Activated T-helper 17 cell treated with anti-CD3 and anti-CD28 coated beads, Interleukin-2, amount 50 U/mL, for 72 hours (primary cell): ENCODE data around the gene ARL10. TPM values are rescaled to one million over a fixed set of nuclear protein-coding genes. Genes with fewer than 3 reads are reported as not detected.
"Not testable (repeated sequence)": the region's sequence is repeated elsewhere in the genome, so short reads cannot be mapped to it uniquely, and the experiment has no call there.

Experiments
- ATAC-seq: fragments of 150-1000 bp; cut with Tn5 transposase; replicated peaks from 2 replicates; pipeline ENCODE4 v1.10.0; 2021; ENCODE audit warnings: mild to moderate bottlenecking, moderate library complexity
- H3K27ac Mint-ChIP-seq: one replicate; pipeline ENCODE4 v1.8.0; 2022; ENCODE audit warnings: mixed read lengths
- H3K27me3 Mint-ChIP-seq: one replicate; pipeline ENCODE4 v1.8.0; 2022; ENCODE audit warnings: mixed read lengths
- H3K36me3 Mint-ChIP-seq: one replicate; pipeline ENCODE4 v1.8.0; 2022; ENCODE audit warnings: low read depth, mild to moderate bottlenecking, mixed read lengths
- H3K4me1 Mint-ChIP-seq: one replicate; pipeline ENCODE4 v1.8.0; 2022; ENCODE audit warnings: mixed read lengths
- H3K4me3 Mint-ChIP-seq: one replicate; pipeline ENCODE4 v1.8.0; 2022; ENCODE audit warnings: mild to moderate bottlenecking, mixed read lengths
- H3K9me3 Mint-ChIP-seq: one replicate; pipeline ENCODE4 v1.8.0; 2022; ENCODE audit warnings: mixed read lengths
- total RNA-seq, 2 donors: library from RNA; stranded (reverse); gene quantifications; one replicate each; pipeline ENCODE4 v1.2.3, GENCODE V29; 2022

Gene ARL10
- total RNA-seq, 2 donors from 2014 or later: 8.7 to 17.3 TPM

DNA sequence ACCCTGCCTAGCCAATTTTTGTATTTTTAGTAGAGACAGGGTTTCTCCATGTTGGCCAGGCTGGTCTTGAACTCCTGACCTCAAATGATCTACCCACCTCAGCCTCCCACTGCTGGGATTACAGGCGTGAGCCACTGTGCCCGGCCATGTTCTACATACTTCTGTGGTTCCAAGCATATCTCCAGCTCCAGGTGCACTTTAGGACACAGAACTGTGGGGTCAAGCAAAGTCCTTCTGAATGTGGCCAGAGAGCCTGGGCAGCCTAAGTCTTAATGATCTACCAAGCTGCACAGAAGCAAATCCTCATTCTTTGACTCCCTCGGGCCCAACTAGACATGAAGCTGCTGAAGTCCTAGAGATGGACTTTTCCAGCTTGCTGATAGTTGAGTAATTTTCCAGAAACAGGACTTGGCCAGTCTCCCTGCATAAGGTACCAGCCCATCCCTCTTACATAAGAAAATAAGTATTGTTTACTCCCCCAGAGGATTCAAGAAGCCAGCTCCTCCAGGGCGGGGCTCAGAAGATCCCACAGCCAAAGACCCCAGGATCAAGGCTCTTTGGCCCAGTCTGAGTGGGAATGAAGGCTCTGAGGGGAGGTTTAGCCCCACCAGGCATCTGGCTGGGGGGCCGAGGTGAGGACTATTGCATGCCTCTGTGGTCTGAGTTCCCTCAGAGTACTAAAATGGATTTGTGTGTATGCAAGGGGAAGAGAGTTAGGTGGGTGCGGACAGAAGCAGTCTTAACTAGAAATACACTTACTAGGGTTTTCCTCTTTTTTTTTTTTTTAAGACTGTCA is 42.4 kb downstream of the ARL10 start:
- Mint-ChIP-seq H3K9me3 (no peaks in the 10 kb centered on the region), H3K4me3 (no peak overlapping the region), H3K36me3 (peaks cover 47% of the 10 kb centered on the region), H3K27me3 (no peaks in the 10 kb centered on the region), H3K4me1 (peaks cover 10% of the 10 kb centered on the region), H3K27ac (peak overlapping the region; percentile 50)
- no peak for ATAC-seq

DNA sequence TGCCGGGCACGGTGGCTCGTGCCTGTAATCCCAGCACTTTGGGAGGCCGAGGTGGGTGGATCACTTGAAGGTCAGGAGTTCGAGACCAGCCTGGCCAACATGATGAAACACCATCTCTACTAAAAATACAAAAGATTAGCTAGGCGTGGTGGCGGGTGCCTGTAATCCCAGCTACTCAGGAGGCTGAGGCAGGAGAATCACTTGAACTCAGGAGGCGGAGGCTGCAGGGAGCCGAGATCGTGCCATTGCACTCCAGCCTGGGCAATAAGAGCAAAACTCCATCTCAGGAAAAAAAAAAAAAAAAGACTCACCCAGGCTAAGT is 42.9 kb downstream of the ARL10 start:
- not testable (repeated sequence) for H3K9me3 Mint-ChIP-seq, ATAC-seq, H3K4me3 Mint-ChIP-seq, H3K4me1 Mint-ChIP-seq, H3K27me3 Mint-ChIP-seq
- H3K36me3 Mint-ChIP-seq: peaks cover 47% of the 10 kb centered on the region
- peak overlapping the region; percentile 50 for H3K27ac Mint-ChIP-seq

DNA sequence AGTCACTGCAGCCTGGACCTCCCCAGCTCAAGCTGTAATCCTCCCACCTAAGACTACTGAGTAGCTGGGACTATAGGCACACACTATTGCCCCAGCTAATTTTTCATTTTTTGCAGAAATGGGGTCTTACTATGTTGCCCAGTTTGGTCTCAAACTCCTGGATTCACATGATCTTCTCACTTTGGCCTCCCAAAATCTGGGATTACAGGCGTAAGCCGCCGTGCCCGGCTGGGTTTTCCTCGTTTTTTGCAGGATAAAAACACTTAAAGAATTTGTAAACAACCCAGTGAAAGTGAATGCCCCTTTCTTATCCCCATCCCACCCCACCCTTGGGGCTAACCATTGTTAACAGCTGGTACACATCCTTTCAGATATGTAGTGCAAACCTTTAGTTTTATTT is 43.3 kb downstream of the ARL10 start:
- peaks cover 47% of the 10 kb centered on the region for H3K36me3 Mint-ChIP-seq
- H3K27me3 Mint-ChIP-seq: no peaks in the 10 kb centered on the region
- ATAC-seq: no peak
- H3K27ac Mint-ChIP-seq: no peak overlapping the region
- no peak overlapping the region for H3K4me3 Mint-ChIP-seq
- H3K9me3 Mint-ChIP-seq: no peaks in the 10 kb centered on the region
- peaks cover 10% of the 10 kb centered on the region for H3K4me1 Mint-ChIP-seq

DNA sequence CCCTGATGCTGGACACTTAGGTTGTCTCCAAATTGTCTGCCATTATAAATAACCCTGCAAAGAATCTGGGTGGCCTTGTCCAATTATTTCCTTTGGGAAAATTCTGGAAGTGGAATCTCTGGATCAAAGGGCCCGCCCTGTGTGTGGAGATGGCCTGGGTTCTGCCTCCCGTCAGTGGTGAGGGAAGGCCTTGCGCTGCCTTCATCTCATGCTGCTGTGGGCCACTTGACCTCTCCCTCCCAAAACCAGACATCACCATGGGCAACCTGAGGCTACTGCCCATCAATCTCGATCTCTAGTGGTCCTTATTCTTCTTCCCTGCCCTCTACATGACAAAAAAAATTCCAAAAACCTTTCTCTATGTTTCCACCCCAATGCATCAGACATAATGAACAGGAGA is 44.5 kb downstream of the ARL10 start:
- Mint-ChIP-seq H3K4me1 (peaks cover 13% of the 10 kb centered on the region), H3K4me3 (no peak overlapping the region), H3K9me3 (no peaks in the 10 kb centered on the region), H3K27me3 (no peaks in the 10 kb centered on the region), H3K36me3 (peaks cover 47% of the 10 kb centered on the region), H3K27ac (no peak overlapping the region)
- ATAC-seq: no peak

DNA sequence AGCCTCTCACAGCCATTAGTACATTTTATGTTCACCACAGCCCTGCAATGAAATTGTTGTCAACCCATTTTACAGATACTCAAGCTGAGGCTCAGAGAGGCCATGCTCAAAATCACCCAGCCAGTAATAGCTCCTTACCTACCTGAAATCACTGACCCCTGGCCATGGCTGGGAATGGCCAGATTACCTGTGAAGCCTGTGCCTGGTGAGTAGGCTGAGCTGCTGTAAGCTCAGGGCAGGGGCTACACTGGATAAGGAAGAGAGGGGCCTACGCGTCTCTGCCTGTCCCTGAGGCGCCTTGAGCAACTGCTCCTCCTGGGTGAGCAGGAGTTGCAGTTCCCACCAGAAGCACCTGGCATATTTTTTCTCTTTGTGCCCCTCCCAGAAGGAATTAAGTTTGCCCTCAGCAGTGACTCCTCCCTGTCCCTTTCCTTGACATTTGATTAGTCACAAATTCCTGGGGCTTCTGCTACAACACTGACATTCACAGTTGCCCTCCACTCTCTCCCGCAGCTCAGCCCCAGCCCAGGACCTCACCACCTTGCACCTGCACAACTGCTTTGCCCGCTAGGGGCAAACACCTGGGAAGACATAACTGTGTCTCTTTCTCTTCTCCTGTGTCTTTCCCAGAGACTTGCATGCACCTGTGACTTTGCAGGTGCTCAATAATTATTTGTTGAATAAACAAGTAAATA is 45.3 kb downstream of the ARL10 start:
- ATAC-seq: no peak
- Mint-ChIP-seq H3K4me3 (no peak overlapping the region), H3K4me1 (peaks cover 18% of the 10 kb centered on the region), H3K9me3 (no peaks in the 10 kb centered on the region), H3K27me3 (no peaks in the 10 kb centered on the region), H3K27ac (peak overlapping the region; percentile 44), H3K36me3 (peaks cover 43% of the 10 kb centered on the region)

DNA sequence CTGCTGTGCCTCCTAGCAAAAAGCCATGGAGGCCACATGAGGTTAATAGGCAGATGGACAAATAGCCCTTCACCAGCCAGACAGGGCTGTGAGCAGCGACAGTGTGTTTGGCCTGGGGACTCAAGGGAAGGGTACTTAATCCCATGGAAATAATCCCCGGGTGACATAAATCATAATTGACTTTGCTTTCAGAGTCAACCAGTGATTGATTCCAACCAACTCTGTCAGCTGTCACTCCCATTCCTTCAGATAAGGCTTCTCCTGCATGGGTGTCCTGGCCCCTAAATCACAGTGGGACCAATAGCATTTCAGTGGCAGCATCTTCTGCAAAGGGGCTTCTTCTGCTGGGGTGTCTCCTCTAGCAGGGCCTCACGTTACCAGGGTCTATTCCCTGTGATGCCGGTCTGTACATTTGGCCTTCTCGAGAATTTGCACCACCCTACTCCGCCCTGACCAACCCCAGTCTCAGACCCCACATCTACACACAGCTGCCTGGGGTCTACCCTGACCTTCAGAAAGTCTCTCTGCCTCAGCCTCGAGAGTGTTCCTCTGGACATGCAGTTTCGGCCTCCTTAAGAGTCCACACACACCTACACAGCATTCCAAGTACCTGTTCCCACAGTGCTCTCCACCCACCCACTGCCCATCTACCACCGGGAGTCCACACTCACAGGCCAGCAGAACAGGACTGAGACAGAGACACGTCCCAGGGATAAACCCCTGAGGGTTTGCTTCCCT is 47.4 kb downstream of the ARL10 start:
- no peak for ATAC-seq
- Mint-ChIP-seq H3K4me1 (peaks cover 26% of the 10 kb centered on the region), H3K9me3 (no peaks in the 10 kb centered on the region), H3K36me3 (peaks cover 38% of the 10 kb centered on the region), H3K27me3 (no peaks in the 10 kb centered on the region), H3K4me3 (no peak overlapping the region), H3K27ac (peak overlapping the region; percentile 44)

DNA sequence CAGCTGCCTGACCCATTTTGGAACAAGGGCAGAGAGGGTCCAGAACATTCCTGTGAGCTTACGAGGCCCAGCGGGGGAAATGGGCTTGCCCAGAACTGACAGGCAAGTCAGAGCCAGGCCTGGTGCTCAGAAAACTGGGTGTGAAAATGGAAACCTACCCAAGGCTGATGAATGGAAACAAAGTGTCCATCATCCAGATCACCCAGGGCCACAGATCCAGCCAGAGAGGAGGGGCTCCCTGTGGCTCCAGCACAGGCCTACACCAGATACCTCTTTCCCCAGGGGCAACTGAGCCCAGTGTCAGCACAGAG is 47.9 kb downstream of the ARL10 start:
- Mint-ChIP-seq H3K9me3 (no peaks in the 10 kb centered on the region), H3K36me3 (peaks cover 33% of the 10 kb centered on the region), H3K27me3 (no peaks in the 10 kb centered on the region), H3K4me3 (no peak overlapping the region), H3K27ac (no peak overlapping the region), H3K4me1 (peaks cover 26% of the 10 kb centered on the region)
- ATAC-seq: no peak

DNA sequence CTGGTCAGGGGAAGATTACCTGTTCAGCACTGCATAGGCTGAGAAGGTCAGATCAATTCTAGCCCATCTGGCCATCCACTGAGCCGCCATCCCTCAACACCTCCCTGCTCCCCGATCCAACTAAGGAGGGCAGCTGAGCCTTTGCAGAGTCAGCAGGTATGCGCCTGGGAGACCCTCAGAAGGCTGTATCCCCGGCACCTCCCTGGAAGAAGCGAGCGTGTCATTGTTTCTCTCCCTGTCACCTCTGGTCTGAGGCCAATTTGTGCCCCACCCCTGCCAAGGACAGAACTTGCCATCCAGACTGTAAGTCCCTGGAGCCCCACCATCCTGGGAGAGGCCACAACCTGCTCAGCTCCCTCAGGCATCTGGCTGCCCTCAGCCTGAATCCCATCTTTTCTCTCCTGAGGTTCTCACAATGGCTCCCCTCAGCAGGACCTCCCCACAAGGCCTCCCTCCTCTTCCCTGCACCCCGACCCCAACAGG is 48.5 kb downstream of the ARL10 start:
- ATAC-seq: no peak
- Mint-ChIP-seq H3K27ac (peak overlapping the region; percentile 68), H3K36me3 (peaks cover 27% of the 10 kb centered on the region), H3K4me3 (peak overlapping the region; percentile 86), H3K4me1 (peaks cover 26% of the 10 kb centered on the region), H3K27me3 (no peaks in the 10 kb centered on the region), H3K9me3 (no peaks in the 10 kb centered on the region)

DNA sequence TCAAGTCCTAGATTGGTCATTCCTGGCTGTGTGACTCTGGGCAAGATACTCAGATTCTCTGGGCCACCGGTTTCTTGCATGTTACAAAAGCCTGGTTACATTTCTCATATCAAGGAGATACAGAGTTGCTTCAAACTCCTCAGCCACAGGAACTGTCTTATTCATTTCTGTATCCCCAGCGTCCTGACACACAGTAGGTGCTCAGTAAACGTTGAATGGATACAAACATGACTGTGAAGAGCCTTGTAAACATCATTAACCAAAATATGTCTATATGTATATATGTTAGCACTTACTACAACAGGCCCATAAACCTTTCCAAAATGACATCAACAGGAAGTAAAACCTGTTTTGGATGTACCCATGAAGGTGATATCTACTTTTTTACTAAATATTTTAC is 49.4 kb downstream of the ARL10 start:
- H3K27me3 Mint-ChIP-seq: no peaks in the 10 kb centered on the region
- peaks cover 26% of the 10 kb centered on the region for H3K4me1 Mint-ChIP-seq
- peaks cover 18% of the 10 kb centered on the region for H3K36me3 Mint-ChIP-seq
- peak overlapping the region; percentile 68 for H3K27ac Mint-ChIP-seq
- ATAC-seq: no peak
- no peaks in the 10 kb centered on the region for H3K9me3 Mint-ChIP-seq
- H3K4me3 Mint-ChIP-seq: peak overlapping the region; percentile 86

DNA sequence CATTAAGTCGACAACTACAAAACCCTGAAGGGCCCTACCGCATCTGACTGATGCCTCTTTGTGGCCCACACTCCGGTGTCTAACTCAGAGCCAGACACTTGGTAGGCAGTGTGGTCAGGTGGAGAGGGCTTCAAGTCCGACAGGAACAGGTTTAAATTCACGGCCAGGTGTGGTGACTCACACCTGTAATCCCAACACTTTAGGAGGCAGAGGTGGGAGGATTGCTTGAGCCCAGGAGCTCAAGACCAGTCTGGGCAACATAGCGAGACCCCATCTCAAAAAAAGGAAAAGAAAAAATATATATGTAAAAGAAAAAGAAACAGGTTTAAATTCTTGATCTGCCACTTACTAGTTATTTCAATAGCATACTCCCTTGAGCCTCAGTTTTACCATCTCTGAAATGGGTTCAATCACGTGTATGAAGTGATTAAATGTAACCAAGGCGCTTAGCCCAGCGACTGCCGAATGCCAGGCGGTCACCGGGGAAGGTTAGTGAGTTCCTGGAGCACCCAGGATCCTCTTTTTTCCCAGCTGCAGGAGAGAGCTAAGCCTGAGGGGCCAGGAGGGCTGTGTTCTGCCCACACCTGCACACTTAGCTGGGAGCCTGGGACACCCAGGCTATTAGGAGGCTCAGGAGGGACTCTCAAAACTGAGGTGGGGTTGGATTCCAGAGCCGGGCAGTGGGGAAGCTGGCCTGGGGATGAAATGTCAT is 50.1 kb downstream of the ARL10 start:
- Mint-ChIP-seq H3K27me3 (no peaks in the 10 kb centered on the region), H3K27ac (peak overlapping the region; percentile 68), H3K4me3 (peak overlapping the region; percentile 86), H3K9me3 (no peaks in the 10 kb centered on the region), H3K36me3 (peaks cover 11% of the 10 kb centered on the region), H3K4me1 (peaks cover 26% of the 10 kb centered on the region)
- ATAC-seq: no peak

DNA sequence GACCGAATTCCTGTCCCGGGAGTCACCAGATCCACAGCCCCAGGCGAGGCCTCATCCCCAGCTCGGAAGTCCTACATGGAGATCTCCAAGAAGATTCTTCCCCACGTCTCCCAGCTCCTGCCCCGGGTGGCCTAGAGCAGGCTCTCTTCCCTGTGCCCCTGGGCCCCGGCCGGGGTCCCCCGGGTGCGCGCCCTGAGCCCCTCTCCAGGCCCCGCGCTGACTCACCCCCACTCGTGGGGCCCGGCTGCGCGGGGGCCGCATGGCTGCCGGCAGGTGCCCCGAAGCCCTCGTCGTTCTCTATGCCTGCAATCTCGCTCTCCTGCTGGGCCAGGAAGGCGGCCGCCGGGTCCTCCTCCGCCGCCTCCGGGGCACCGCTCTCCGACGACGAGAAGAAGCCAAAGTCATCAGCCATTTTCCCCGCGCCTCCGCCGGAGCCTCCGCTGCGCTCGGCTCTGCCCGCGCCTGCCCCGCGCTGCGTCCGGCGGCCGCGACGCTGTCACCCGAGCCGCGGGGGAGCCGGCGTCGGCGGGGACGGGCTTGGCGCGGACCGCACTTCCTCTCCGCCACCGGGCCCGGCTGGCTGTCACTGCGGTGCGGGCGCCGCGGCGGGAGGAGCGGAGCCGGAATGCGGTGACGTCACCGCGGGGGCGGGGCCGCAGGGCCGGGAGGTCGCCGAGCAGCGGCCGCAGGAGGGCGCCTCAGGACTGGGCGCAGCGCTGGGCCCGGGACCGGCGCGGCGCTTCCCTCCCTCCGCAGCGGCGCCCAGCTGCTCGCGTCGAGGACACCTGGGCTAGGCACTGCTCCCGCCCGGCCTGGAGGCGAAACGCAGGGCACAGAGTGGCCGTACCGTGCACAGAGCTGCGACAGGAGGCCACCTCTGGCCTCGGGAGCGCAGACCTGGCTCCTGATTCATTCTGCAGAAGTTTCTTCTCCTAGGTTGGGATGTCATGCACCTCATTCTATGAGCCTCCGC is 51.0 kb downstream of the ARL10 start, which contains the start of gene CLTB:
CLTB (minus strand) TSS at position 588 of the 973 bp plus-strand sequence; CDS start at position 412, 176 bp downstream.
- peak; percentile 98 for ATAC-seq
- Mint-ChIP-seq H3K36me3 (peaks cover 2% of the 10 kb centered on the region), H3K27ac (peak within 1 kb of the TSS; percentile 68), H3K9me3 (no peaks in the 10 kb centered on the region), H3K27me3 (no peaks in the 10 kb centered on the region), H3K4me1 (peaks cover 22% of the 10 kb centered on the region), H3K4me3 (peak within 1 kb of the TSS; percentile 86)

DNA sequence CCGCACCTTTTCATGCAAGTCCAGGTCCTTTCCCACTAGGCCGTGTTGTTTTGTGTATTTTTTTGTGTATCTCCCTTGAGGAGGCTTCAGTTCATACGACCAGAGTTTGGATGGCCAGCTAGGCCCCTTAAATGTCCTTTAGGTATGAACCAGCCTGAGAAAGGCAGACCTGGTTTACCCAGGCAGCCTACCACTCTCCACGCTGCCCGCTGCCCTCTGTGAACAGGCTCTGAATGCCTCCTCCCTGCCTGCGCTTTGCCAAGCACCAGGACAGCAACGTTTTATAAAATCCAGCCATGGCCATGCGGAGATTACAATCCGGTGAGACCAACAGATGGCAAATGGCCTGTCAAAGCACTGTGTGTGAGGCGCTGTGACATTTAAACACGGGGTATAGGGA is 51.7 kb downstream of the ARL10 start:
- Mint-ChIP-seq H3K4me3 (peak overlapping the region; percentile 86), H3K27me3 (no peaks in the 10 kb centered on the region), H3K4me1 (peaks cover 16% of the 10 kb centered on the region), H3K9me3 (no peaks in the 10 kb centered on the region), H3K27ac (no peak overlapping the region), H3K36me3 (no peaks in the 10 kb centered on the region)
- no peak for ATAC-seq

DNA sequence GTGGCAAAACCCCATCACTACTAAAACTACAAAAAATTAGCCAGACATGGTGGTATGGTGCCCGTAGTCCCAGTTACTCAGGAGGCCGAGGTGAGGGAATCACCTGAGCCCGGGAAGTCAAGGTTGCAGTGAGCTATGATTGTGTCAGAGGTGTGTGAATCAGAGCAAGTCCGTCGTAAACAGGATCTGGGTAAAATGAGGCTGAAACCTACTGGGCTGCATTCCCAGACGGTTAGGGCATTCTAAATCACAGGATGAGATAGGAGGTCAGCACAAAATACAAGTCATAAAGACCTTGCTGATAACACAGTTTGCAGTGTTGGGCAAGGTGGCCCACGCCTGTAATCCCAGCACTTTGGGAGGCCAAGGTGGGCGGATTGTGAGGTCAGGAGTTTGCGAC is 53.0 kb downstream of the ARL10 start:
- Mint-ChIP-seq H3K27ac (no peak overlapping the region), H3K27me3 (no peaks in the 10 kb centered on the region), H3K36me3 (no peaks in the 10 kb centered on the region)

More for the DNA sequence above, 53.0 kb downstream of the ARL10 start:
- ATAC-seq: no peak
- peaks cover 16% of the 10 kb centered on the region for H3K4me1 Mint-ChIP-seq
- no peaks in the 10 kb centered on the region for H3K9me3 Mint-ChIP-seq
- H3K4me3 Mint-ChIP-seq: no peak overlapping the region
